Parathyroid adenoma (tissue), 2 donors: ENCODE measurements around the gene SHROOM3.

Experiments
- H2AFZ ChIP-seq: fragments of 300-600 bp; sonication (generic); one replicate; pipeline ENCODE4 v1.7.0; 2017; ENCODE audit warnings: antibody characterized with exemption, mild to moderate bottlenecking
- H3K27ac ChIP-seq: fragments of 300-600 bp; sonication (generic); one replicate; pipeline ENCODE4 v1.7.0; 2017
- H3K27me3 ChIP-seq: fragments of 300-600 bp; sonication (generic); one replicate; pipeline ENCODE4 v1.7.0; 2017; ENCODE audit warnings: low read length; ENCODE audit not compliant: control insufficient read depth, insufficient read depth
- H3K36me3 ChIP-seq: fragments of 300-600 bp; sonication (generic); one replicate; pipeline ENCODE4 v1.7.0; 2017; ENCODE audit warnings: low read length; ENCODE audit not compliant: control insufficient read depth, insufficient read depth
- H3K4me1 ChIP-seq: fragments of 300-600 bp; sonication (generic); one replicate; pipeline ENCODE4 v1.7.0; 2017; ENCODE audit warnings: control low read depth
- H3K4me2 ChIP-seq: fragments of 300-600 bp; sonication (generic); one replicate; pipeline ENCODE4 v1.7.0; 2017; ENCODE audit warnings: low read length
- H3K4me3 ChIP-seq: fragments of 300-600 bp; sonication (generic); one replicate; pipeline ENCODE4 v1.7.0; 2017; ENCODE audit warnings: low read depth, low read length
- H3K79me2 ChIP-seq: fragments of 300-600 bp; sonication (generic); one replicate; pipeline ENCODE4 v1.7.0; 2017; ENCODE audit warnings: control low read depth
- H3K9ac ChIP-seq: fragments of 300-600 bp; sonication (generic); one replicate; pipeline ENCODE4 v1.7.0; 2017; ENCODE audit warnings: mild to moderate bottlenecking
- H3K9me3 ChIP-seq: fragments of 300-600 bp; sonication (generic); one replicate; pipeline ENCODE4 v1.7.0; 2017; ENCODE audit warnings: low read length; ENCODE audit not compliant: control insufficient read depth
- TF ChIP-seq, protein P1 (sequence below): fragments of 300-600 bp; sonication (generic); IDR thresholded peaks from one replicate; pipeline ENCODE4 v1.7.0; 2017; ENCODE audit warnings: antibody characterized with exemption, mild to moderate bottlenecking
- donor health status: primary hyperparathyroidism.

Gene SHROOM3

DNA sequence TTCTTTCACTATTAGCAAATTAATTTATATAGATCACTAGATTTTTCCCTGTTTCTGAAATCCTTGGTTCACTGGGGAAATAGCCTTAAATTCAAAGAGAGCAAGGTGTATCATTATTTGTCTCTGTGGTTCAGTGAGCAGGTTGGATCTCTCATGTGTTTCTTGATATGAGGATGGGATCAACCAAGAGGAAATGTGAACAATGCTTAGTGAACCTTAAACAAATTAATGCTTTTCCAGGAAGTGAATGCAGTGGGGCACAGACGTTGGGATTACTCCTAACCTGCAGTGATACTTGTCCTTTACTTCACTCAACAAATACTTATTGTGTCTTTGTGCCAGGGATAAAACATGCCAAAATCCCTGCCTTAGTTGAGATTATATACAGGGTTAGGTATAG lies 193.2 kb downstream of the SHROOM3 start:
- H3K4me1 ChIP-seq = no peaks in the 10 kb centered on the region
- no peak overlapping the region for H2AFZ ChIP-seq
- H3K9ac ChIP-seq = no peak overlapping the region
- no peaks in the 10 kb centered on the region for H3K9me3 ChIP-seq
- TF ChIP-seq, protein P1, sequence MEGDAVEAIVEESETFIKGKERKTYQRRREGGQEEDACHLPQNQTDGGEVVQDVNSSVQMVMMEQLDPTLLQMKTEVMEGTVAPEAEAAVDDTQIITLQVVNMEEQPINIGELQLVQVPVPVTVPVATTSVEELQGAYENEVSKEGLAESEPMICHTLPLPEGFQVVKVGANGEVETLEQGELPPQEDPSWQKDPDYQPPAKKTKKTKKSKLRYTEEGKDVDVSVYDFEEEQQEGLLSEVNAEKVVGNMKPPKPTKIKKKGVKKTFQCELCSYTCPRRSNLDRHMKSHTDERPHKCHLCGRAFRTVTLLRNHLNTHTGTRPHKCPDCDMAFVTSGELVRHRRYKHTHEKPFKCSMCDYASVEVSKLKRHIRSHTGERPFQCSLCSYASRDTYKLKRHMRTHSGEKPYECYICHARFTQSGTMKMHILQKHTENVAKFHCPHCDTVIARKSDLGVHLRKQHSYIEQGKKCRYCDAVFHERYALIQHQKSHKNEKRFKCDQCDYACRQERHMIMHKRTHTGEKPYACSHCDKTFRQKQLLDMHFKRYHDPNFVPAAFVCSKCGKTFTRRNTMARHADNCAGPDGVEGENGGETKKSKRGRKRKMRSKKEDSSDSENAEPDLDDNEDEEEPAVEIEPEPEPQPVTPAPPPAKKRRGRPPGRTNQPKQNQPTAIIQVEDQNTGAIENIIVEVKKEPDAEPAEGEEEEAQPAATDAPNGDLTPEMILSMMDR = no peak
- no peaks in the 10 kb centered on the region for H3K36me3 ChIP-seq
- H3K79me2 ChIP-seq = no peaks in the 10 kb centered on the region
- no peak overlapping the region for H3K4me2 ChIP-seq
- H3K4me3 ChIP-seq = no peak overlapping the region
- H3K27ac ChIP-seq = no peak overlapping the region
- H3K27me3 ChIP-seq = no peaks in the 10 kb centered on the region

- Histone ChIP-seq H3K9ac (no peak overlapping the region), H3K79me2 (no peaks in the 10 kb centered on the region), H2AFZ (no peak overlapping the region), H3K9me3 (no peaks in the 10 kb centered on the region), H3K27me3 (no peaks in the 10 kb centered on the region), H3K4me1 (no peaks in the 10 kb centered on the region), H3K4me3 (no peak overlapping the region), H3K4me2 (no peak overlapping the region), H3K36me3 (no peaks in the 10 kb centered on the region), H3K27ac (no peak overlapping the region)
- TF ChIP-seq, protein P1 = no peak
Observed at GRCh38 chr4:76630741-76631140, 195.7 kb downstream of the SHROOM3 start.

- Histone ChIP-seq H3K9me3 (no peaks in the 10 kb centered on the region), H3K79me2 (no peaks in the 10 kb centered on the region), H3K4me1 (no peaks in the 10 kb centered on the region), H3K4me2 (no peak overlapping the region), H3K4me3 (no peak overlapping the region), H3K36me3 (no peaks in the 10 kb centered on the region), H2AFZ (no peak overlapping the region), H3K27me3 (no peaks in the 10 kb centered on the region), H3K9ac (no peak overlapping the region), H3K27ac (no peak overlapping the region)
- TF ChIP-seq, protein P1 = no peak
Observed at GRCh38 chr4:76634220-76634619, 199.2 kb downstream of the SHROOM3 start.

GRCh38 chr4:76637712-76638361 lies 202.8 kb downstream of the SHROOM3 start:
- Histone ChIP-seq H2AFZ (no peak overlapping the region), H3K27ac (no peak overlapping the region), H3K36me3 (no peaks in the 10 kb centered on the region), H3K4me2 (no peak overlapping the region), H3K9me3 (no peaks in the 10 kb centered on the region), H3K27me3 (no peaks in the 10 kb centered on the region), H3K79me2 (no peaks in the 10 kb centered on the region), H3K9ac (no peak overlapping the region), H3K4me1 (no peaks in the 10 kb centered on the region), H3K4me3 (no peak overlapping the region)
- TF ChIP-seq, protein P1 = no peak

DNA sequence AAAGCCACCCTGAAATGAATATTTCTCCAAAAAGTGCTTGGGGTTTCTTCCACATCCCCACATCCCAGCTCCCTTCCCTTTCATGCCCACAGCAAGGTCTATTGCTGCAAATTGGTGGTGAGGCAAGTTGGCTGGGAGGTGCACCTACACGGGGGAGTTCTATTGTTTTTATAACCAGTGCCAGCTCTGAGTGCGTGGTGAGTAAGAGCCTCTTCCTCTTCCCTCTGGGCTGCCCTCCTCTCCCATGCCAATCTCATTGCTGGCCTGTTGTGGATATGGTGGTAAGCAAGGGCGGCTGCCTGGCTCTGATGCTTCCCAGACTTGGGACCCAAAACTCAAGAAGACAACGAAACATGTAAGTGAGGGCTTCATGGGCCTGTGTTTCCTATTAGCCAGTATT lies 204.3 kb downstream of the SHROOM3 start:
- H3K9ac ChIP-seq = no peak overlapping the region
- H3K79me2 ChIP-seq = no peaks in the 10 kb centered on the region
- no peaks in the 10 kb centered on the region for H3K36me3 ChIP-seq
- no peak overlapping the region for H3K4me2 ChIP-seq
- no peak overlapping the region for H3K4me3 ChIP-seq
- TF ChIP-seq, protein P1 = no peak
- H3K4me1 ChIP-seq = no peaks in the 10 kb centered on the region
- H3K27ac ChIP-seq = no peak overlapping the region
- H3K9me3 ChIP-seq = no peaks in the 10 kb centered on the region
- H2AFZ ChIP-seq = no peak overlapping the region
- no peaks in the 10 kb centered on the region for H3K27me3 ChIP-seq
